BLaER1 (cell line): ENCODE results near the gene LARP7.
"Not testable (repeated sequence)": the region's sequence is repeated elsewhere in the genome, so short reads cannot be mapped to it uniquely, and the experiment has no call there.

Experiments
- H3K27ac ChIP-seq: shearing (Covaris generic); formaldehyde crosslinking; 2 replicates; pipeline ENCODE4 v1.8.1; 2022
- H3K27me3 ChIP-seq: shearing (Covaris generic); formaldehyde crosslinking; 2 replicates; pipeline ENCODE4 v1.8.1; 2022
- H3K36me3 ChIP-seq: shearing (Covaris generic); formaldehyde crosslinking; 2 replicates; pipeline ENCODE4 v1.8.1; 2022
- H3K4me1 ChIP-seq: shearing (Covaris generic); formaldehyde crosslinking; 2 replicates; pipeline ENCODE4 v1.8.1; 2022
- H3K4me2 ChIP-seq: shearing (Covaris generic); formaldehyde crosslinking; 2 replicates; pipeline ENCODE4 v1.8.1; 2022
- H3K4me3 ChIP-seq: shearing (Covaris generic); formaldehyde crosslinking; 2 replicates; pipeline ENCODE4 v1.8.1; 2022
- H3K9ac ChIP-seq: shearing (Covaris generic); formaldehyde crosslinking; 2 replicates; pipeline ENCODE4 v1.8.1; 2022
- H3K9me3 ChIP-seq: shearing (Covaris generic); formaldehyde crosslinking; 2 replicates; pipeline ENCODE4 v1.8.1; 2022
- H4K20me1 ChIP-seq: shearing (Covaris generic); formaldehyde crosslinking; 2 replicates; pipeline ENCODE4 v1.8.1; 2022
- Cebpa-rat ChIP-seq: shearing (Covaris generic); IDR thresholded peaks from 2 replicates; pipeline ENCODE4 v1.8.1; 2022

The LARP7 gene

GRCh38 chr4:112677519-112678091, 40.7 kb downstream of the LARP7 start:
- Histone ChIP-seq H3K4me1 (no peaks in the 10 kb centered on the region), H3K9me3 (no peaks in the 10 kb centered on the region), H3K36me3 (no peaks in the 10 kb centered on the region), H3K27ac (no peak overlapping the region), H3K4me3 (no peak overlapping the region), H3K9ac (no peak overlapping the region), H3K4me2 (no peak overlapping the region), H4K20me1 (no peaks in the 10 kb centered on the region), H3K27me3 (no peaks in the 10 kb centered on the region)
- no peak for TF ChIP-seq Cebpa-rat

GRCh38 chr4:112680996-112681395, 44.1 kb downstream of the LARP7 start:
- H3K36me3 ChIP-seq = no peaks in the 10 kb centered on the region
- H3K27ac ChIP-seq = no peak overlapping the region
- H3K9me3 ChIP-seq = no peaks in the 10 kb centered on the region
- no peaks in the 10 kb centered on the region for H3K27me3 ChIP-seq
- TF ChIP-seq Cebpa-rat = no peak
- no peaks in the 10 kb centered on the region for H3K4me1 ChIP-seq
- no peak overlapping the region for H3K4me2 ChIP-seq
- H3K4me3 ChIP-seq = no peak overlapping the region
- no peak overlapping the region for H3K9ac ChIP-seq
- no peaks in the 10 kb centered on the region for H4K20me1 ChIP-seq

GRCh38 chr4:112693507-112693906, 56.6 kb downstream of the LARP7 start:
- no peaks in the 10 kb centered on the region for H3K9me3 ChIP-seq
- no peak overlapping the region for H3K27ac ChIP-seq
- no peak overlapping the region for H3K4me3 ChIP-seq
- H4K20me1 ChIP-seq = no peaks in the 10 kb centered on the region
- H3K4me2 ChIP-seq = no peak overlapping the region
- H3K4me1 ChIP-seq = no peaks in the 10 kb centered on the region
- no peaks in the 10 kb centered on the region for H3K27me3 ChIP-seq
- H3K9ac ChIP-seq = no peak overlapping the region
- H3K36me3 ChIP-seq = no peaks in the 10 kb centered on the region
- no peak for TF ChIP-seq Cebpa-rat

GRCh38 chr4:112700679-112701078, 63.7 kb downstream of the LARP7 start:
- Histone ChIP-seq H3K27me3 (peaks cover 34% of the 10 kb centered on the region), H4K20me1 (no peaks in the 10 kb centered on the region), H3K9me3 (no peaks in the 10 kb centered on the region), H3K4me1 (no peaks in the 10 kb centered on the region; the same call in 1 of the 2 replicates), H3K4me3 (no peak overlapping the region), H3K4me2 (no peak overlapping the region), H3K36me3 (no peaks in the 10 kb centered on the region), H3K27ac (no peak overlapping the region), H3K9ac (no peak overlapping the region)
- no peak for TF ChIP-seq Cebpa-rat

GRCh38 chr4:112702892-112703291, 65.9 kb downstream of the LARP7 start:
- no peak overlapping the region for H3K27ac ChIP-seq
- H3K4me2 ChIP-seq = no peak overlapping the region
- peaks cover 11% of the 10 kb centered on the region; the same call in 1 of the 2 replicates for H4K20me1 ChIP-seq
- H3K9me3 ChIP-seq = no peaks in the 10 kb centered on the region
- H3K9ac ChIP-seq = no peak overlapping the region
- no peak for TF ChIP-seq Cebpa-rat
- H3K4me3 ChIP-seq = no peak overlapping the region
- H3K4me1 ChIP-seq = no peaks in the 10 kb centered on the region; the same call in 1 of the 2 replicates
- no peaks in the 10 kb centered on the region for H3K36me3 ChIP-seq
- H3K27me3 ChIP-seq = peaks cover 55% of the 10 kb centered on the region

- Histone ChIP-seq H3K36me3 (no peaks in the 10 kb centered on the region), H3K9me3 (no peaks in the 10 kb centered on the region), H4K20me1 (peaks cover 11% of the 10 kb centered on the region; the same call in 1 of the 2 replicates), H3K27me3 (peaks cover 58% of the 10 kb centered on the region), H3K4me2 (no peak overlapping the region), H3K4me3 (no peak overlapping the region), H3K27ac (no peak overlapping the region), H3K9ac (no peak overlapping the region), H3K4me1 (no peaks in the 10 kb centered on the region; the same call in 1 of the 2 replicates)
- no peak for TF ChIP-seq Cebpa-rat
These were observed 67.4 kb downstream of the LARP7 start for GRCh38 chr4:112704322-112704721.

GRCh38 chr4:112704991-112705845, 68.3 kb downstream of the LARP7 start:
- H3K9ac ChIP-seq = no peak overlapping the region
- peaks cover 61% of the 10 kb centered on the region for H3K27me3 ChIP-seq
- H3K4me1 ChIP-seq = no peaks in the 10 kb centered on the region; the same call in 1 of the 2 replicates
- H3K4me3 ChIP-seq = peak overlapping the region; percentile 62
- no peaks in the 10 kb centered on the region for H3K9me3 ChIP-seq
- H4K20me1 ChIP-seq = peaks cover 11% of the 10 kb centered on the region; the same call in 1 of the 2 replicates
- no peaks in the 10 kb centered on the region for H3K36me3 ChIP-seq
- no peak for TF ChIP-seq Cebpa-rat
- H3K4me2 ChIP-seq = peak overlapping the region; percentile 82
- no peak overlapping the region for H3K27ac ChIP-seq

- not testable (repeated sequence) for H3K27ac ChIP-seq, H3K36me3 ChIP-seq, H3K9ac ChIP-seq, H3K4me1 ChIP-seq, H3K9me3 ChIP-seq
- Histone ChIP-seq H4K20me1 (peaks cover 11% of the 10 kb centered on the region; the same call in 1 of the 2 replicates), H3K4me3 (peak overlapping the region; percentile 62), H3K27me3 (peaks cover 61% of the 10 kb centered on the region), H3K4me2 (peak overlapping the region; percentile 82)
These were observed 69.2 kb downstream of the LARP7 start for GRCh38 chr4:112705891-112706839.

GRCh38 chr4:112706840-112707207, 69.9 kb downstream of the LARP7 start:
- Histone ChIP-seq H3K9ac (no peak overlapping the region), H3K27ac (no peak overlapping the region), H3K27me3 (peaks cover 61% of the 10 kb centered on the region), H3K9me3 (no peaks in the 10 kb centered on the region), H3K4me3 (no peak overlapping the region), H4K20me1 (peaks cover 11% of the 10 kb centered on the region; the same call in 1 of the 2 replicates), H3K4me2 (no peak overlapping the region), H3K36me3 (no peaks in the 10 kb centered on the region), H3K4me1 (no peaks in the 10 kb centered on the region; the same call in 1 of the 2 replicates)
- no peak for TF ChIP-seq Cebpa-rat
